H1 (cell line): ENCODE measurements around the gene ZNF135. TPM values are rescaled to one million over a fixed set of nuclear protein-coding genes. Genes with fewer than 3 reads are reported as not detected.

Experiments
- CTCF ChIA-PET: fragments of 300-600 bp; sonication (Branson Sonifier 250); formaldehyde crosslinking; loops from one replicate; lab custom pipeline; 2021; ENCODE audit not compliant: partially characterized antibody; lab: Charles Lee
- POLR2A ChIA-PET: fragments of 300-600 bp; sonication (Branson Sonifier 250); formaldehyde crosslinking; loops from one replicate; lab custom pipeline; 2021; ENCODE audit warnings: inconsistent platforms; ENCODE audit not compliant: partially characterized antibody; lab: Charles Lee
- DNase-seq, 2 experiments: peaks; one replicate each; pipeline versions ENCODE4 v3.0.0 to v3.0.0-alpha.2; 2010 to 2022; ENCODE audit warnings: low spot score in 2 of 2, low read depth in 1 of 2, mixed read lengths in 1 of 2
- FAIRE-seq: peaks from 2 replicates; lab custom pipeline; 2011; peaks lifted over from hg19 to GRCh38; lab: Jason Lieb, UNC
- H2AFZ ChIP-seq: 2 replicates; pipeline ENCODE4 v1.8.1; 2012; ENCODE audit warnings: low read length, inconsistent platforms
- H2AK5ac ChIP-seq: 2 replicates; pipeline ENCODE4 v1.6.1; 2013; ENCODE audit warnings: low read depth, low read length
- H2BK120ac ChIP-seq: replicated peaks from 2 replicates; pipeline ENCODE3; 2013; ENCODE audit warnings: low read depth, low read length, inconsistent platforms
- H2BK12ac ChIP-seq: 2 replicates; pipeline ENCODE4 v1.6.1; 2013; ENCODE audit warnings: low read depth, low read length
- H2BK15ac ChIP-seq: 2 replicates; pipeline ENCODE4 v1.6.1; 2013; ENCODE audit warnings: low read length
- H2BK20ac ChIP-seq: 2 replicates; pipeline ENCODE4 v1.6.1; 2013; ENCODE audit warnings: low read length
- H2BK5ac ChIP-seq: 2 replicates; pipeline ENCODE4 v1.6.1; 2013; ENCODE audit warnings: low read depth, low read length
- H3K14ac ChIP-seq: 2 replicates; pipeline ENCODE4 v1.6.1; 2013; ENCODE audit warnings: inconsistent platforms; ENCODE audit not compliant: insufficient read length
- H3K18ac ChIP-seq: 2 replicates; pipeline ENCODE4 v1.6.1; 2013; ENCODE audit warnings: low read length; ENCODE audit errors: extremely low read depth
- H3K23ac ChIP-seq: 2 replicates; pipeline ENCODE4 v1.6.1; 2013; ENCODE audit warnings: inconsistent platforms; ENCODE audit not compliant: insufficient read length
- H3K23me2 ChIP-seq: 2 replicates; pipeline ENCODE4 v1.6.1; 2013; ENCODE audit warnings: low read depth, low read length
- H3K27ac ChIP-seq: 2 replicates; pipeline ENCODE4 v1.6.1; 2011; ENCODE audit warnings: low read depth, low read length, inconsistent platforms
- H3K27me3 ChIP-seq, 4 experiments: replicated peaks in 1 of 4; 1 replicate in 1 of 4; 2 replicates in 3 of 4; pipeline versions ENCODE4 v1.6.1 to v1.8.1; 2011 to 2013; ENCODE audit warnings: low read length in 3 of 4, mild to moderate bottlenecking in 3 of 4, inconsistent platforms in 2 of 4, mixed read lengths in 2 of 4, moderate library complexity in 1 of 4; ENCODE audit not compliant: control insufficient read depth in 3 of 4, insufficient read depth in 3 of 4; ENCODE audit errors: extremely low read depth in 1 of 4
- H3K36me3 ChIP-seq, 4 experiments: 2 replicates each; pipeline versions ENCODE4 v1.6.1 to v1.8.1; 2011 to 2013; ENCODE audit warnings: mild to moderate bottlenecking in 4 of 4, low read length in 3 of 4, moderate library complexity in 2 of 4, control low read depth in 1 of 4, inconsistent platforms in 1 of 4; ENCODE audit not compliant: insufficient read depth in 4 of 4, control insufficient read depth in 2 of 4
- H3K4ac ChIP-seq: replicated peaks from 2 replicates; pipeline ENCODE3; 2013; ENCODE audit warnings: low read length, low read depth, mixed read lengths, inconsistent platforms; ENCODE audit not compliant: insufficient read length
- H3K4me1 ChIP-seq, 4 experiments: replicated peaks in 1 of 4; 1 replicate in 1 of 4; 2 replicates in 3 of 4; pipeline versions ENCODE4 v1.6.1 to v1.8.1; 2011 to 2013; ENCODE audit warnings: low read length in 3 of 4, inconsistent platforms in 2 of 4, mixed read lengths in 1 of 4; ENCODE audit not compliant: insufficient read depth in 4 of 4, control insufficient read depth in 3 of 4
- H3K4me2 ChIP-seq, 2 experiments: 2 replicates each; pipeline versions ENCODE4 v1.6.1 to v1.8.1; 2011 to 2013; ENCODE audit warnings: low read depth in 2 of 2, low read length in 2 of 2, control low read depth in 1 of 2, inconsistent platforms in 1 of 2, mild to moderate bottlenecking in 1 of 2; ENCODE audit not compliant: insufficient read depth in 1 of 2
- H3K4me3 ChIP-seq, 4 experiments: fragments of 200-600, 300-600 bp in 1 of 4; sonication (generic), shearing (Covaris generic), sonication (Bioruptor Twin) in 1 of 4; 2 replicates each; pipeline versions ENCODE4 v1.5.1 to v1.8.1; 2011 to 2016; ENCODE audit warnings: low read length in 4 of 4, low read depth in 3 of 4, control low read depth in 2 of 4, inconsistent platforms in 2 of 4, mild to moderate bottlenecking in 2 of 4, mixed read lengths in 1 of 4, moderate library complexity in 1 of 4; ENCODE audit not compliant: insufficient read depth in 2 of 4; ENCODE audit errors: extremely low read depth in 1 of 4
- H3K56ac ChIP-seq: replicated peaks from 2 replicates; pipeline ENCODE3; 2013; ENCODE audit warnings: low read depth, mild to moderate bottlenecking, mixed read lengths, low read length, inconsistent platforms; ENCODE audit not compliant: insufficient read length
- H3K79me1 ChIP-seq: 2 replicates; pipeline ENCODE4 v1.6.1; 2013; ENCODE audit warnings: low read depth, low read length, control low read depth
- H3K79me2 ChIP-seq, 2 experiments: 2 replicates each; pipeline versions ENCODE4 v1.6.1 to v1.8.1; 2012 to 2013; ENCODE audit warnings: low read length in 2 of 2, mild to moderate bottlenecking in 2 of 2, inconsistent platforms in 1 of 2; ENCODE audit not compliant: insufficient read depth in 2 of 2, control insufficient read depth in 1 of 2
- H3K9ac ChIP-seq, 4 experiments: replicated peaks in 1 of 4; 1 replicate in 1 of 4; 2 replicates in 3 of 4; pipeline versions ENCODE4 v1.6.1 to v1.8.1; 2011 to 2013; ENCODE audit warnings: low read depth in 3 of 4, low read length in 3 of 4, control low read depth in 2 of 4, mild to moderate bottlenecking in 2 of 4, moderate library complexity in 2 of 4, inconsistent platforms in 1 of 4; ENCODE audit errors: extremely low read depth in 1 of 4
- H3K9me3 ChIP-seq, 2 experiments: 2 replicates each; pipeline versions ENCODE4 v1.6.1 to v1.8.1; 2012 to 2013; ENCODE audit warnings: mild to moderate bottlenecking in 2 of 2, moderate library complexity in 2 of 2, control low read depth in 1 of 2, inconsistent platforms in 1 of 2, low read depth in 1 of 2, low read length in 1 of 2, mixed read lengths in 1 of 2; ENCODE audit not compliant: insufficient read depth in 2 of 2
- H4K20me1 ChIP-seq, 2 experiments: replicated peaks in 1 of 2; 2 replicates each; pipeline versions ENCODE3 to v1.8.1; 2011 to 2013; ENCODE audit warnings: inconsistent platforms in 2 of 2, low read length in 2 of 2, mild to moderate bottlenecking in 1 of 2; ENCODE audit not compliant: insufficient read depth in 2 of 2, control insufficient read depth in 1 of 2
- H4K5ac ChIP-seq: 2 replicates; pipeline ENCODE4 v1.6.1; 2013; ENCODE audit warnings: low read length, low read depth, mixed read lengths, inconsistent platforms; ENCODE audit not compliant: insufficient read length
- H4K8ac ChIP-seq: 2 replicates; pipeline ENCODE4 v1.8.0; 2013; ENCODE audit warnings: mild to moderate bottlenecking, moderate library complexity, low read length, inconsistent platforms; ENCODE audit not compliant: insufficient read depth; ENCODE audit errors: extremely low read depth
- H4K91ac ChIP-seq: replicated peaks from 2 replicates; pipeline ENCODE3; 2013; ENCODE audit warnings: low read length, mixed read lengths, inconsistent platforms; ENCODE audit not compliant: insufficient read length
- CBX5 ChIP-seq: fragments of 300-800, 300-1000 bp; sonication (generic); IDR thresholded peaks from 2 replicates; pipeline ENCODE4 v1.7.1; 2016; ENCODE audit warnings: antibody characterized with exemption, low read length, low read depth
- CHD2 ChIP-seq: IDR thresholded peaks from 2 replicates; pipeline ENCODE4 v1.6.1; 2012; ENCODE audit warnings: low read length, improper control_type of control experiment
- EZH2 ChIP-seq: fragments of 200-600 bp; sonication (generic); IDR thresholded peaks from 2 replicates; pipeline ENCODE4 v1.7.1; 2012; ENCODE audit warnings: low read depth, mild to moderate bottlenecking, moderate library complexity, low read length, inconsistent platforms; ENCODE audit not compliant: severe bottlenecking
- POLR2AphosphoS5 ChIP-seq: IDR thresholded peaks from 2 replicates; pipeline ENCODE4 v1.6.1; 2011; ENCODE audit warnings: low read depth, low read length
- RBBP5 ChIP-seq: IDR thresholded peaks from 2 replicates; pipeline ENCODE4 v1.7.1; 2012; ENCODE audit warnings: low read depth, mild to moderate bottlenecking, inconsistent platforms, low read length, moderate library complexity, borderline replicate concordance
- SAP30 ChIP-seq: fragments of 300-600 bp; sonication (generic); IDR thresholded peaks from 2 replicates; pipeline ENCODE4 v1.7.1; 2012; ENCODE audit warnings: low read length, moderate library complexity, mild to moderate bottlenecking, inconsistent platforms; ENCODE audit not compliant: insufficient read depth, insufficient replicate concordance
- SIRT6 ChIP-seq: IDR thresholded peaks from one replicate; pipeline ENCODE4 v1.7.1; 2012; ENCODE audit warnings: low read length, inconsistent platforms
- SIX5 ChIP-seq: IDR thresholded peaks from 2 replicates; pipeline ENCODE4 v1.6.1; 2011; ENCODE audit warnings: mild to moderate bottlenecking, low read depth, low read length
- SP1 ChIP-seq: IDR thresholded peaks from 2 replicates; pipeline ENCODE4 v1.6.1; 2011; ENCODE audit warnings: low read depth, low read length
- TBP ChIP-seq: IDR thresholded peaks from 2 replicates; pipeline ENCODE4 v1.6.1; 2011; ENCODE audit warnings: low read depth, low read length, improper control_type of control experiment
- WGBS, 2 experiments: shearing (Covaris generic) in 1 of 2; methylation state at CpG; one replicate each; pipeline versions ENCODE4 v1.1.6 to v1.1.7; 2013 to 2015; ENCODE audit warnings: low lambda C conversion rate in 2 of 2, mixed read lengths in 2 of 2, inconsistent platforms in 1 of 2, low coverage in 1 of 2, missing lambda C conversion rate in 1 of 2; ENCODE audit not compliant: insufficient replicate concordance in 2 of 2, insufficient coverage in 1 of 2, insufficient read length in 1 of 2; ENCODE audit errors: extremely low coverage in 1 of 2, missing lambda C conversion rate in 1 of 2; 5-methylcytosine and 5-hydroxymethylcytosine counted together
- polyA plus RNA-seq, 7 experiments: library from polyadenylated mRNA; depleted of rRNA in 3 of 7; stranded (reverse) in 5 of 7; unstranded in 2 of 7; fragments of >200 nt in 5 of 7; fragments of 200-250 nt in 2 of 7; gene quantifications; 1 replicate in 5 of 7; 2 replicates in 1 of 7; 4 replicates in 1 of 7; pipeline versions ENCODE4 v1.2.1 to v1.2.3, GENCODE V29; 2011 to 2013; ENCODE audit warnings: missing spikeins in 2 of 7, mixed read lengths in 2 of 7
- total RNA-seq: library from RNA; stranded (reverse); fragmentation: NEBNext Ultra II Directional; extraction: Animal tissue kit (Norgen Biotek cat#: 25700); gene quantifications from 2 replicates; pipeline ENCODE4 v1.2.1, GENCODE V29; 2021

Gene ZNF135
- total and polyA plus RNA-seq, 2 of the 8 experiments (the other 6 are each of a cell fraction or from before 2014, with no cell fraction given), result 5.2 to 7.9 TPM

DNA sequence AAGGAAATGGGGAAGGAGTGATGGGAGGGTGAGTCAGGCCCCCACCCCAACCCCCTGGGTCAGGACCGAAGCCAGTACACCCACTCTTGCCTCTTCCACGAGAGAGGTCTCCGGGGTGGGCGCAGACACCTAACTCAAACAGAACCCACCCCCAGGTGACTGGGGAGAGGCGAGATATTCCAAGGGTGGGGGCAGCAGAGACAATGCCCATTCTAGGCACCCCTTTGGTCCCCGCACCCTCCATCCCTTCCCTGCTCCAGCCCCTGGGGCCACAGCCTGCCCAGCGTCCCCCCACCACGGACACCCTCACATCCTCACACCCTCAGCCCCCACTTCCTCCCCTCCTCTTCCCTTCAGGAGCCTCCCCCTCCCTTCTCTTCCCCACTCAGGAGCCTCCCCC is 38.3 kb downstream of the ZNF135 start:
- peak overlapping the region in 3 of 4 experiments; percentile 51 to 95 (median 59); a peak in 4 of 7 replicates for H3K9ac ChIP-seq
- peak overlapping the region; percentile 75 for H3K27ac ChIP-seq
- ChIA-PET POLR2A (interaction anchor here (1.0 to 2.8 kb wide), 9 partner anchors 9 to 86 kb away, joined by 3 to 23 read pairs (median 4); partner anchors contain the start of gene ZNF135), CTCF (no interaction called here)
- peaks cover 4% of the 10 kb centered on the region; the same call in 1 of the 2 replicates for H3K79me1 ChIP-seq
- H2BK12ac ChIP-seq, result peak overlapping the region; percentile 97; the same call in 1 of the 2 replicates
- H2AFZ ChIP-seq, result no peak overlapping the region
- H3K9me3 ChIP-seq, result peaks cover 6 to 9% of the 10 kb centered on the region in 2 experiments; a peak in 2 of 4 replicates
- H2AK5ac ChIP-seq, result peak overlapping the region; percentile 88; the same call in 1 of the 2 replicates
- H3K14ac ChIP-seq, result no peak overlapping the region
- no peak overlapping the region for H3K23ac ChIP-seq
- no peak overlapping the region for H2BK20ac ChIP-seq
- no peak overlapping the region for H2BK15ac ChIP-seq
- H4K5ac ChIP-seq, result no peak overlapping the region
- H4K91ac ChIP-seq, result no peak overlapping the region
- no peak overlapping the region; the same call in 1 of the 2 replicates for H3K18ac ChIP-seq
- DNase-seq, result no peak
- TF ChIP-seq SP1, result no peak
- no peak for TF ChIP-seq SAP30
- TF ChIP-seq TBP, result no peak
- TF ChIP-seq POLR2AphosphoS5, result peak; percentile 44
- TF ChIP-seq SIRT6, result no peak
- TF ChIP-seq RBBP5, result peak; percentile 16; the same call in 1 of the 2 replicates
- no peak for TF ChIP-seq SIX5
- TF ChIP-seq CHD2, result no peak
- no peak for TF ChIP-seq EZH2
- no peak for TF ChIP-seq CBX5
- TF ChIP-seq, all 59 proteins: peak for 2
- Histone ChIP-seq H3K23me2 (peaks cover 2% of the 10 kb centered on the region; the same call in 1 of the 2 replicates), H3K4me1 (peaks cover 0 to 5% (median 4%) of the 10 kb centered on the region in 4 experiments; a peak in 5 of 7 replicates), H3K79me2 (peaks cover 0 to 16% of the 10 kb centered on the region in 2 experiments; a peak in 1 of 4 replicates), H3K4ac (peak overlapping the region; percentile 83), H4K8ac (peak overlapping the region; percentile 97; the same call in 1 of the 2 replicates), H2BK5ac (peak overlapping the region; percentile 98; the same call in 1 of the 2 replicates), H3K4me2 (peak overlapping the region; percentile 69 to 73), H3K36me3 (no peaks in the 10 kb centered on the region), H3K4me3 (peak overlapping the region; percentile 82 to 99 (median 97)), H3K56ac (no peak overlapping the region), H3K27me3 (no peaks in the 10 kb centered on the region), H4K20me1 (no peaks in the 10 kb centered on the region), H2BK120ac (no peak overlapping the region)
- FAIRE-seq, result no peak
- 11% methylated on average over 3 of the region's 8 CpGs; no CpG with 5 or more reads in 1 of the 2 experiments for WGBS, 2 experiments
